K562 (cell line): Measurements from ENCODE around the gene PLXND1. TPM values are rescaled to one million over a fixed set of nuclear protein-coding genes. Genes with fewer than 3 reads are reported as not detected.

Experiments
- ATAC-seq: fragments of 200-7000 bp; cut with Tn5 transposase; 3 replicates; pipeline ENCODE4 v1.9.1; 2020; ENCODE audit warnings: moderate library complexity
- BruUV-seq: library from RNA; stranded (reverse); fragments of 400-500 nt; replicated peaks from 2 replicates; lab custom pipeline; 2021; lab: Mats Ljungman, UMichigan
- CTCF ChIA-PET: fragments of 300-600 bp; formaldehyde crosslinking; extraction: SDS; loops from one replicate; lab custom pipeline; 2021; ENCODE audit warnings: low intra/inter-chr PET ratio; lab: Yijun Ruan, JAX
- POLR2A ChIA-PET: fragments of 300-600, 350-650 bp; sonication (Branson Sonifier 250); formaldehyde crosslinking; extraction: SDS; loops from one replicate; lab custom pipeline; 2021; ENCODE audit warnings: antibody characterized with exemption, inconsistent platforms; lab: Yijun Ruan, JAX
- DNase-seq, 4 experiments: peaks; one replicate each; pipeline versions ENCODE4 v3.0.0 to v3.0.0-alpha.2; 2011 to 2018; ENCODE audit warnings: low spot score in 3 of 4, mixed read lengths in 3 of 4; ENCODE audit errors: extremely low read depth in 1 of 4
- FAIRE-seq: peaks from 2 replicates; lab custom pipeline; 2011; peaks lifted over from hg19 to GRCh38; lab: Jason Lieb, UNC
- H2AFZ ChIP-seq: 2 replicates; pipeline ENCODE4 v1.6.0; 2011; ENCODE audit warnings: low read depth, low read length, control low read depth, inconsistent platforms
- H3K27ac ChIP-seq: fragments of 200-600 bp; 3 replicates; pipeline ENCODE4 v1.8.0; 2011; ENCODE audit warnings: low read depth, mild to moderate bottlenecking, control low read depth, inconsistent platforms, low read length, moderate library complexity, mixed read lengths; ENCODE audit errors: extremely low read depth
- H3K27me3 ChIP-seq, 2 experiments: fragments of 300-600 bp in 1 of 2; 2 replicates in 1 of 2; 3 replicates in 1 of 2; pipeline versions ENCODE4 v1.6.0 to v1.8.0; 2011; ENCODE audit warnings: inconsistent platforms in 2 of 2, low read length in 2 of 2, mild to moderate bottlenecking in 1 of 2, mixed read lengths in 1 of 2, moderate library complexity in 1 of 2; ENCODE audit not compliant: control insufficient read depth in 2 of 2, insufficient read depth in 2 of 2
- H3K36me3 ChIP-seq: fragments of 300-600 bp; 3 replicates; pipeline ENCODE4 v1.8.0; 2011; ENCODE audit warnings: mild to moderate bottlenecking, low read length, inconsistent platforms; ENCODE audit not compliant: control insufficient read depth, insufficient read depth
- H3K4me1 ChIP-seq, 2 experiments: fragments of 200-600 bp in 1 of 2; replicated peaks in 1 of 2; 2 replicates in 1 of 2; 3 replicates in 1 of 2; pipeline versions ENCODE4 v1.5.1 to v1.8.0; 2011; ENCODE audit warnings: inconsistent platforms in 2 of 2, low read length in 2 of 2, mild to moderate bottlenecking in 1 of 2, mixed read lengths in 1 of 2, moderate library complexity in 1 of 2; ENCODE audit not compliant: control insufficient read depth in 2 of 2, insufficient read depth in 2 of 2
- H3K4me2 ChIP-seq: 2 replicates; pipeline ENCODE4 v1.6.1; 2011; ENCODE audit warnings: low read length, control low read depth, inconsistent platforms, mixed read lengths; ENCODE audit not compliant: insufficient read depth
- H3K4me3 ChIP-seq: fragments of 200-600 bp; sonication (generic), shearing (Covaris generic); 2 replicates; pipeline ENCODE4 v1.5.1; 2016; ENCODE audit warnings: control low read depth, inconsistent platforms
- H3K79me2 ChIP-seq: fragments of 200-600 bp; 3 replicates; pipeline ENCODE4 v1.8.0; 2011; ENCODE audit warnings: low read length, inconsistent platforms; ENCODE audit not compliant: control insufficient read depth, insufficient read depth
- H3K9ac ChIP-seq, 2 experiments: 2 replicates each; pipeline versions ENCODE4 v1.6.0 to v1.6.1; 2011; ENCODE audit warnings: low read depth in 2 of 2, low read length in 2 of 2, control low read depth in 1 of 2, inconsistent platforms in 1 of 2, mild to moderate bottlenecking in 1 of 2, mixed read lengths in 1 of 2; ENCODE audit not compliant: insufficient read depth in 1 of 2
- H3K9me1 ChIP-seq: one replicate; pipeline ENCODE4 v1.6.0; 2011; ENCODE audit warnings: inconsistent platforms, mild to moderate bottlenecking, low read length, moderate library complexity; ENCODE audit not compliant: control insufficient read depth, insufficient read depth
- H3K9me3 ChIP-seq: replicated peaks from 2 replicates; pipeline ENCODE4 v1.5.1; 2011; ENCODE audit warnings: low read depth, low read length, inconsistent platforms; ENCODE audit not compliant: control insufficient read depth, insufficient read depth
- H4K20me1 ChIP-seq: replicated peaks from 2 replicates; pipeline ENCODE4 v1.6.1; 2011; ENCODE audit warnings: low read length, inconsistent platforms, mixed read lengths; ENCODE audit not compliant: control insufficient read depth, insufficient read depth
- CREM ChIP-seq: IDR thresholded peaks from 2 replicates; pipeline ENCODE4 v1.6.1; 2014; ENCODE audit warnings: antibody characterized with exemption, low read depth
- ESRRA ChIP-seq: fragments of 450-650 bp; IDR thresholded peaks from 2 replicates; pipeline ENCODE4 v1.6.1; 2014; ENCODE audit warnings: low read depth, mild to moderate bottlenecking, moderate library complexity, borderline replicate concordance
- MAZ ChIP-seq, 2 experiments: fragments of 450-650 bp in 1 of 2; sonication (generic) in 1 of 2; formaldehyde crosslinking; IDR thresholded peaks in 1 of 2; conservative IDR thresholded peaks in 1 of 2; 2 replicates each; pipeline versions ENCODE4 v1.4.0 to v1.5.0; 2020; ENCODE audit warnings: mild to moderate bottlenecking in 1 of 2, missing genetic modification reagents in 1 of 2
- MTA3 ChIP-seq: fragments of 450-650 bp; formaldehyde crosslinking; IDR thresholded peaks from 2 replicates; pipeline ENCODE4 v1.6.1; 2017; ENCODE audit warnings: mild to moderate bottlenecking, borderline replicate concordance
- PHF20 ChIP-seq: fragments of 450-650 bp; IDR thresholded peaks from 2 replicates; pipeline ENCODE4 v1.6.1; 2018; ENCODE audit not compliant: partially characterized antibody
- SMARCE1 ChIP-seq: fragments of 450-650 bp; IDR thresholded peaks from 2 replicates; pipeline ENCODE4 v1.7.1; 2016; ENCODE audit warnings: mild to moderate bottlenecking
- TBP ChIP-seq: optimal IDR thresholded peaks from 2 replicates; pipeline ENCODE3; 2011; ENCODE audit warnings: low read depth, low read length, improper control_type of control experiment
- TRIM28 ChIP-seq: fragments of 450-650 bp; IDR thresholded peaks from 2 replicates; pipeline ENCODE4 v1.6.1; 2017
- XRCC4 ChIP-seq: IDR thresholded peaks from one replicate; pipeline ENCODE4 v1.6.1; 2011; ENCODE audit not compliant: insufficient read depth, insufficient read length; ENCODE audit errors: extremely low read depth
- ZNF311 ChIP-seq: fragments of 250-450 bp; sonication (Bioruptor Pico); IDR thresholded peaks from 2 replicates; pipeline ENCODE4 v1.4.0; 2020; ENCODE audit warnings: mild to moderate bottlenecking, moderate library complexity
- ZNF444 ChIP-seq: fragments of 250-450 bp; sonication (Bioruptor Pico); IDR thresholded peaks from 2 replicates; pipeline ENCODE4 v1.4.0; 2020; ENCODE audit warnings: mild to moderate bottlenecking, moderate library complexity
- ZNF668 ChIP-seq: fragments of 250-450 bp; sonication (Bioruptor Pico); IDR thresholded peaks from 2 replicates; pipeline ENCODE4 v1.8.0; 2022; ENCODE audit warnings: mild to moderate bottlenecking, inconsistent platforms
- WGBS: fragments of 100-300 bp; shearing (Covaris generic); methylation state at CpG from one replicate; pipeline ENCODE4 v1.1.6; 2016; ENCODE audit warnings: low coverage, mixed read lengths; ENCODE audit not compliant: insufficient coverage; ENCODE audit errors: missing lambda C conversion rate; 5-methylcytosine and 5-hydroxymethylcytosine counted together
- in situ Hi-C: fragments of 300-500 bp; cut with MboI; formaldehyde crosslinking; loops from 4 replicates; pipeline ENCODE4 v1.15.0; 2018; ENCODE audit warnings: inconsistent platforms, mixed read lengths
- intact Hi-C: fragments of 100-400 bp; cut with micrococcal nuclease; formaldehyde crosslinking; loops from 2 replicates; pipeline ENCODE4 v1.14.2; 2022
- polyA plus RNA-seq, 8 experiments: library from polyadenylated mRNA; depleted of rRNA in 4 of 8; stranded (reverse) in 5 of 8; unstranded in 3 of 8; fragments of >200 nt; fragmentation: Nextera tagmentation in 2 of 8; fragmentation: Illumina TruSeq in 1 of 8; extraction: Ambion mirVana in 2 of 8; extraction: Trizol in 1 of 8; gene quantifications; 2 replicates each; pipeline versions ENCODE4 v1.2.1 to v1.2.3, GENCODE V29; 2011 to 2014; ENCODE audit warnings: inconsistent platforms in 1 of 8, missing spikeins in 1 of 8
- total RNA-seq, 7 experiments: library from RNA; depleted of rRNA in 6 of 7; stranded (reverse); fragments of >200 nt in 6 of 7; fragmentation: Illumina TruSeq in 2 of 7; extraction: Trizol in 2 of 7; gene quantifications; 2 replicates each; pipeline versions ENCODE4 v1.2.1 to v1.2.3, GENCODE V29; 2011 to 2021; ENCODE audit warnings: low replicate concordance in 1 of 7
- TF ChIP-seq, protein P1 (sequence below): IDR thresholded peaks from 2 replicates; pipeline ENCODE4 v1.6.1; 2014; ENCODE audit warnings: antibody characterized with exemption
- TF ChIP-seq, protein P2 (sequence below): sonication (generic); formaldehyde crosslinking; IDR thresholded peaks from 2 replicates; pipeline ENCODE4 v1.8.0; 2022; ENCODE audit warnings: mild to moderate bottlenecking, missing genetic modification reagents
- TF ChIP-seq, protein P3 (sequence below): fragments of 250-450 bp; sonication (Bioruptor Pico); IDR thresholded peaks from 2 replicates; pipeline ENCODE4 v1.5.0; 2020; ENCODE audit warnings: mild to moderate bottlenecking, borderline replicate concordance

The PLXND1 gene
- total and polyA plus RNA-seq, 9 of the 15 experiments (the other 6 are each of a cell fraction or from before 2014, with no cell fraction given): 0.34 to 28.8 (median 14.0) TPM

DNA sequence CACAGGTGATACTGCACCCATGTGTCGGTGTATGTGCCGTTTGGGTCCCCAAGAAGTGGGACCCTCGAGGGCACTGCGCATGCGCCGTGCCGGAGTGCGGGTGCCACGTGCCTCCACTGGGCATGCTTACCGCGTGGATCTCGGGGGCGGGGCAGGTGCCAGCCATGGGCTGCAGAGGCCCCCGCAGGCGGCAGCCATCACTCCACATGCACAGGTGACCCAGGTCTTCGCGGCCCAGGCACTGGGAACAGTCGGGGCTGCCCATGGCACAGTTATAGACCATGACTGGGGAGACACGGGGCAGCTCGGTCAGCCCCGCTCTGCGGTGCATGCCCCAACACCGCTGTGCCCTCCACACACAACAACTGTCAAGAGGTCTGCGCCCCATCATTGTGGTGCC lies 32.3 kb downstream of the PLXND1 start:
- FAIRE-seq (no peak), DNase-seq (no peak), ATAC-seq (no peak)
- ChIA-PET POLR2A (interaction anchor here (0.7 kb wide), 1 partner anchor 487 kb away, joined by 3 read pairs; no protein-coding TSS in a partner anchor), CTCF (interaction anchor here (0.6 kb wide), 1 partner anchor 304 kb away, joined by 5 read pairs; no protein-coding TSS in a partner anchor)
- H3K4me1 ChIP-seq: peaks cover 9 to 38% of the 10 kb centered on the region in 2 experiments; a peak in 4 of 5 replicates
- BruUV-seq: no TSS peak
- intact Hi-C loops: no loop called here
- H3K9ac ChIP-seq: no peak overlapping the region
- H3K79me2 ChIP-seq: no peaks in the 10 kb centered on the region
- no peaks in the 10 kb centered on the region for H3K9me1 ChIP-seq
- in situ Hi-C loops: no loop called here
- H3K36me3 ChIP-seq: peaks cover 8% of the 10 kb centered on the region; the same call in 1 of the 3 replicates
- no peak overlapping the region for H3K27ac ChIP-seq
- H3K4me3 ChIP-seq: no peak overlapping the region
- no peaks in the 10 kb centered on the region for H4K20me1 ChIP-seq
- H3K27me3 ChIP-seq: no peaks in the 10 kb centered on the region
- no peaks in the 10 kb centered on the region for H3K9me3 ChIP-seq
- no peak overlapping the region for H2AFZ ChIP-seq
- H3K4me2 ChIP-seq: no peak overlapping the region
- WGBS: 90% methylated on average over 18 of the region's 24 CpGs
- TF ChIP-seq SMARCE1: no peak
- TF ChIP-seq MTA3: no peak
- no peak for TF ChIP-seq ZNF668 (CRISPR knock-in tag)
- no peak for TF ChIP-seq XRCC4
- TF ChIP-seq TRIM28: no peak
- TF ChIP-seq ZNF444 (CRISPR knock-in tag): no peak
- no peak for TF ChIP-seq MAZ (CRISPR knock-in tag; conservative IDR thresholded peaks at IDR 0.05 in 1 of 2, IDR thresholded peaks at IDR 0.05 in 1 of 2)
- no peak for TF ChIP-seq TBP
- TF ChIP-seq, protein P1, sequence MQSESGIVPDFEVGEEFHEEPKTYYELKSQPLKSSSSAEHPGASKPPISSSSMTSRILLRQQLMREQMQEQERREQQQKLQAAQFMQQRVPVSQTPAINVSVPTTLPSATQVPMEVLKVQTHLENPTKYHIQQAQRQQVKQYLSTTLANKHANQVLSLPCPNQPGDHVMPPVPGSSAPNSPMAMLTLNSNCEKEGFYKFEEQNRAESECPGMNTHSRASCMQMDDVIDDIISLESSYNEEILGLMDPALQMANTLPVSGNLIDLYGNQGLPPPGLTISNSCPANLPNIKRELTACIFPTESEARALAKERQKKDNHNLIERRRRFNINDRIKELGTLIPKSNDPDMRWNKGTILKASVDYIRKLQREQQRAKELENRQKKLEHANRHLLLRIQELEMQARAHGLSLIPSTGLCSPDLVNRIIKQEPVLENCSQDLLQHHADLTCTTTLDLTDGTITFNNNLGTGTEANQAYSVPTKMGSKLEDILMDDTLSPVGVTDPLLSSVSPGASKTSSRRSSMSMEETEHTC: no peak
- no peak for TF ChIP-seq CREM
- no peak for TF ChIP-seq ESRRA
- TF ChIP-seq, protein P2, sequence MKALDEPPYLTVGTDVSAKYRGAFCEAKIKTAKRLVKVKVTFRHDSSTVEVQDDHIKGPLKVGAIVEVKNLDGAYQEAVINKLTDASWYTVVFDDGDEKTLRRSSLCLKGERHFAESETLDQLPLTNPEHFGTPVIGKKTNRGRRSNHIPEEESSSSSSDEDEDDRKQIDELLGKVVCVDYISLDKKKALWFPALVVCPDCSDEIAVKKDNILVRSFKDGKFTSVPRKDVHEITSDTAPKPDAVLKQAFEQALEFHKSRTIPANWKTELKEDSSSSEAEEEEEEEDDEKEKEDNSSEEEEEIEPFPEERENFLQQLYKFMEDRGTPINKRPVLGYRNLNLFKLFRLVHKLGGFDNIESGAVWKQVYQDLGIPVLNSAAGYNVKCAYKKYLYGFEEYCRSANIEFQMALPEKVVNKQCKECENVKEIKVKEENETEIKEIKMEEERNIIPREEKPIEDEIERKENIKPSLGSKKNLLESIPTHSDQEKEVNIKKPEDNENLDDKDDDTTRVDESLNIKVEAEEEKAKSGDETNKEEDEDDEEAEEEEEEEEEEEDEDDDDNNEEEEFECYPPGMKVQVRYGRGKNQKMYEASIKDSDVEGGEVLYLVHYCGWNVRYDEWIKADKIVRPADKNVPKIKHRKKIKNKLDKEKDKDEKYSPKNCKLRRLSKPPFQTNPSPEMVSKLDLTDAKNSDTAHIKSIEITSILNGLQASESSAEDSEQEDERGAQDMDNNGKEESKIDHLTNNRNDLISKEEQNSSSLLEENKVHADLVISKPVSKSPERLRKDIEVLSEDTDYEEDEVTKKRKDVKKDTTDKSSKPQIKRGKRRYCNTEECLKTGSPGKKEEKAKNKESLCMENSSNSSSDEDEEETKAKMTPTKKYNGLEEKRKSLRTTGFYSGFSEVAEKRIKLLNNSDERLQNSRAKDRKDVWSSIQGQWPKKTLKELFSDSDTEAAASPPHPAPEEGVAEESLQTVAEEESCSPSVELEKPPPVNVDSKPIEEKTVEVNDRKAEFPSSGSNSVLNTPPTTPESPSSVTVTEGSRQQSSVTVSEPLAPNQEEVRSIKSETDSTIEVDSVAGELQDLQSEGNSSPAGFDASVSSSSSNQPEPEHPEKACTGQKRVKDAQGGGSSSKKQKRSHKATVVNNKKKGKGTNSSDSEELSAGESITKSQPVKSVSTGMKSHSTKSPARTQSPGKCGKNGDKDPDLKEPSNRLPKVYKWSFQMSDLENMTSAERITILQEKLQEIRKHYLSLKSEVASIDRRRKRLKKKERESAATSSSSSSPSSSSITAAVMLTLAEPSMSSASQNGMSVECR (CRISPR knock-in tag): no peak
- TF ChIP-seq ZNF311 (CRISPR knock-in tag): no peak
- no peak for TF ChIP-seq PHF20
- TF ChIP-seq, protein P3, sequence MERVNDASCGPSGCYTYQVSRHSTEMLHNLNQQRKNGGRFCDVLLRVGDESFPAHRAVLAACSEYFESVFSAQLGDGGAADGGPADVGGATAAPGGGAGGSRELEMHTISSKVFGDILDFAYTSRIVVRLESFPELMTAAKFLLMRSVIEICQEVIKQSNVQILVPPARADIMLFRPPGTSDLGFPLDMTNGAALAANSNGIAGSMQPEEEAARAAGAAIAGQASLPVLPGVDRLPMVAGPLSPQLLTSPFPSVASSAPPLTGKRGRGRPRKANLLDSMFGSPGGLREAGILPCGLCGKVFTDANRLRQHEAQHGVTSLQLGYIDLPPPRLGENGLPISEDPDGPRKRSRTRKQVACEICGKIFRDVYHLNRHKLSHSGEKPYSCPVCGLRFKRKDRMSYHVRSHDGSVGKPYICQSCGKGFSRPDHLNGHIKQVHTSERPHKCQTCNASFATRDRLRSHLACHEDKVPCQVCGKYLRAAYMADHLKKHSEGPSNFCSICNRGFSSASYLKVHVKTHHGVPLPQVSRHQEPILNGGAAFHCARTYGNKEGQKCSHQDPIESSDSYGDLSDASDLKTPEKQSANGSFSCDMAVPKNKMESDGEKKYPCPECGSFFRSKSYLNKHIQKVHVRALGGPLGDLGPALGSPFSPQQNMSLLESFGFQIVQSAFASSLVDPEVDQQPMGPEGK (CRISPR knock-in tag): no peak
